A549 (cell line): ENCODE measurements around the gene HS3ST5. TPM values are rescaled to one million over a fixed set of nuclear protein-coding genes. Genes with fewer than 3 reads are reported as not detected.

ENCODE experiments used
- ATAC-seq, 2 experiments: fragments of 200-7000 bp in 1 of 2; fragments of >200 bp in 1 of 2; cut with Nextera tagmentation in 1 of 2; cut with Tn5 transposase in 1 of 2; 3 replicates each; pipeline versions ENCODE4 v1.8.0 to v1.9.1; 2018 to 2020; ENCODE audit warnings: mild to moderate bottlenecking in 1 of 2, moderate library complexity in 1 of 2
- CTCF ChIA-PET: fragments of 300-600 bp; sonication (Branson Sonifier 250); formaldehyde crosslinking; extraction: SDS; loops from one replicate; lab custom pipeline; 2021; ENCODE audit warnings: antibody characterized with exemption, inconsistent platforms; lab: Yijun Ruan, JAX
- POLR2A ChIA-PET: fragments of 350-600 bp; formaldehyde crosslinking; extraction: SDS; loops from one replicate; lab custom pipeline; 2021; ENCODE audit warnings: antibody characterized with exemption, inconsistent platforms; lab: Yijun Ruan, JAX
- DNase-seq, 2 experiments: peaks; one replicate each; pipeline versions ENCODE4 v3.0.0 to v3.0.0-alpha.2; 2011 to 2016; ENCODE audit warnings: low read depth in 1 of 2, low spot score in 1 of 2
- FAIRE-seq: peaks from 2 replicates; lab custom pipeline; 2011; peaks lifted over from hg19 to GRCh38; lab: Jason Lieb, UNC
- H3K27ac ChIP-seq, 2 experiments: fragments of >200 bp; sonication (Bioruptor Twin); formaldehyde crosslinking; 3 replicates each; pipeline ENCODE4 v1.5.1; 2016 to 2017
- H3K4me1 ChIP-seq: fragments of >200 bp; sonication (Bioruptor Twin); formaldehyde crosslinking; 3 replicates; pipeline ENCODE4 v1.6.1; 2016
- H3K4me2 ChIP-seq: fragments of >200 bp; sonication (Bioruptor Twin); formaldehyde crosslinking; 3 replicates; pipeline ENCODE4 v1.6.1; 2016
- H3K4me3 ChIP-seq: fragments of >200 bp; sonication (Bioruptor Twin); formaldehyde crosslinking; 3 replicates; pipeline ENCODE4 v1.5.1; 2016
- H3K9me3 ChIP-seq: fragments of >200 bp; sonication (Bioruptor Twin); formaldehyde crosslinking; 3 replicates; pipeline ENCODE4 v1.6.1; 2016
- CHD4 ChIP-seq: fragments of 200-600 bp; sonication (generic); IDR thresholded peaks from 2 replicates; pipeline ENCODE4 v1.6.1; 2016; ENCODE audit warnings: antibody characterized with exemption, mild to moderate bottlenecking, borderline replicate concordance
- EHF ChIP-seq: fragments of 250-450 bp; sonication (Bioruptor Pico); IDR thresholded peaks from 2 replicates; pipeline ENCODE4 v1.5.0; 2020; ENCODE audit warnings: mild to moderate bottlenecking
- FOSB ChIP-seq: fragments of 250-450 bp; sonication (Bioruptor Pico); IDR thresholded peaks from 2 replicates; pipeline ENCODE4 v1.5.0; 2020; ENCODE audit warnings: mild to moderate bottlenecking, moderate library complexity
- FOSL2 ChIP-seq, 2 experiments: fragments of 450-650 bp in 1 of 2; fragments of >200 bp in 1 of 2; sonication (Bioruptor Twin) in 1 of 2; formaldehyde crosslinking; IDR thresholded peaks; 2 replicates each; pipeline versions ENCODE4 v1.5.0 to v1.6.1; 2016 to 2020; ENCODE audit warnings: mild to moderate bottlenecking in 1 of 2, moderate library complexity in 1 of 2
- HOXB5 ChIP-seq: fragments of 250-450 bp; sonication (Bioruptor Pico); IDR thresholded peaks from 2 replicates; pipeline ENCODE4 v1.5.0; 2020; ENCODE audit warnings: mild to moderate bottlenecking, moderate library complexity
- JUN ChIP-seq, 2 experiments: fragments of >200 bp; sonication (Bioruptor Twin); formaldehyde crosslinking; IDR thresholded peaks; 2 replicates in 1 of 2; 3 replicates in 1 of 2; pipeline ENCODE4 v1.6.1; 2016 to 2017
- JUNB ChIP-seq: fragments of >200 bp; sonication (Bioruptor Twin); formaldehyde crosslinking; IDR thresholded peaks from 2 replicates; pipeline ENCODE4 v1.6.1; 2016
- KDM1A ChIP-seq: fragments of 200-600 bp; sonication (generic); IDR thresholded peaks from 2 replicates; pipeline ENCODE4 v1.6.1; 2016; ENCODE audit warnings: low read depth, mild to moderate bottlenecking
- KDM5A ChIP-seq: fragments of 200-600 bp; sonication (generic); IDR thresholded peaks from 2 replicates; pipeline ENCODE4 v1.6.1; 2016; ENCODE audit warnings: antibody characterized with exemption, mild to moderate bottlenecking
- MAFK ChIP-seq: fragments of 450-650 bp; IDR thresholded peaks from 2 replicates; pipeline ENCODE4 v1.6.1; 2014; ENCODE audit not compliant: partially characterized antibody
- MAZ ChIP-seq: fragments of 150-350 bp; IDR thresholded peaks from 2 replicates; pipeline ENCODE4 v1.6.1; 2014; ENCODE audit warnings: antibody characterized with exemption, low read depth, low read length, borderline replicate concordance
- MYC ChIP-seq: IDR thresholded peaks from 2 replicates; pipeline ENCODE4 v1.6.1; 2012; ENCODE audit warnings: mild to moderate bottlenecking, inconsistent platforms, low read length, improper control_type of control experiment, borderline replicate concordance
- NR3C1 ChIP-seq: fragments of >200 bp; sonication (Bioruptor Twin); formaldehyde crosslinking; IDR thresholded peaks from 3 replicates; pipeline ENCODE4 v1.6.1; 2017
- RAD21 ChIP-seq, 2 experiments: fragments of >200 bp in 1 of 2; sonication (Bioruptor Twin) in 1 of 2; formaldehyde crosslinking in 1 of 2; IDR thresholded peaks in 1 of 2; conservative IDR thresholded peaks in 1 of 2; 2 replicates in 1 of 2; 3 replicates in 1 of 2; pipeline ENCODE4 v1.6.1; 2012 to 2018; ENCODE audit warnings: inconsistent platforms in 1 of 2
- RCOR1 ChIP-seq: fragments of 150-350 bp; IDR thresholded peaks from 2 replicates; pipeline ENCODE4 v1.6.1; 2014; ENCODE audit warnings: antibody characterized with exemption, low read length, low read depth
- RFX5 ChIP-seq: fragments of 450-650 bp; IDR thresholded peaks from 2 replicates; pipeline ENCODE4 v1.7.1; 2014; ENCODE audit warnings: antibody characterized with exemption, mild to moderate bottlenecking, moderate library complexity
- RNF2 ChIP-seq: fragments of 200-600 bp; sonication (generic); IDR thresholded peaks from 2 replicates; pipeline ENCODE4 v1.6.1; 2016; ENCODE audit warnings: low read depth, mild to moderate bottlenecking, antibody characterized with exemption, moderate library complexity, borderline replicate concordance
- SREBF2 ChIP-seq: fragments of 450-650 bp; IDR thresholded peaks from 2 replicates; pipeline ENCODE4 v1.6.1; 2014; ENCODE audit warnings: mild to moderate bottlenecking, moderate library complexity
- TP53 ChIP-seq: fragments of 250-450 bp; sonication (Bioruptor Pico); IDR thresholded peaks from 2 replicates; pipeline ENCODE4 v1.5.0; 2021; ENCODE audit warnings: mild to moderate bottlenecking, moderate library complexity
- ZC3H11A ChIP-seq: fragments of 450-650 bp; IDR thresholded peaks from 2 replicates; pipeline ENCODE4 v1.6.1; 2014; ENCODE audit warnings: antibody characterized with exemption, mild to moderate bottlenecking
- ZNF302 ChIP-seq: fragments of 250-450 bp; sonication (Bioruptor Pico); IDR thresholded peaks from 2 replicates; pipeline ENCODE4 v1.9.0; 2021; ENCODE audit warnings: inconsistent platforms, mild to moderate bottlenecking, moderate library complexity
- ZSCAN20 ChIP-seq: fragments of 250-450 bp; sonication (Bioruptor Pico); IDR thresholded peaks from 2 replicates; pipeline ENCODE4 v1.8.0; 2022; ENCODE audit warnings: mild to moderate bottlenecking, moderate library complexity
- WGBS: methylation state at CpG from one replicate; pipeline ENCODE4 v1.1.6; 2017; ENCODE audit errors: missing lambda C conversion rate; 5-methylcytosine and 5-hydroxymethylcytosine counted together
- polyA plus RNA-seq, 4 experiments: library from polyadenylated mRNA; depleted of rRNA in 3 of 4; stranded (reverse); fragments of >200 nt; fragmentation: RNase III in 1 of 4; extraction: RNeasy Plus Mini Kit Qiagen cat#74134 plus additional on column Dnase treatment in 1 of 4; gene quantifications; 2 replicates in 3 of 4; 3 replicates in 1 of 4; pipeline ENCODE4 v1.2.3, GENCODE V29; 2011 to 2017
- TF ChIP-seq, protein P1 (sequence below): fragments of >200 bp; sonication (Bioruptor Twin); formaldehyde crosslinking; IDR thresholded peaks from 3 replicates; pipeline ENCODE4 v1.6.1; 2016
- TF ChIP-seq, protein P2 (sequence below): IDR thresholded peaks from 2 replicates; pipeline ENCODE4 v1.6.1; 2012

Gene HS3ST5
- polyA plus RNA-seq, 2 of the 4 experiments (the other 2 are of a cell fraction), result not detected

DNA sequence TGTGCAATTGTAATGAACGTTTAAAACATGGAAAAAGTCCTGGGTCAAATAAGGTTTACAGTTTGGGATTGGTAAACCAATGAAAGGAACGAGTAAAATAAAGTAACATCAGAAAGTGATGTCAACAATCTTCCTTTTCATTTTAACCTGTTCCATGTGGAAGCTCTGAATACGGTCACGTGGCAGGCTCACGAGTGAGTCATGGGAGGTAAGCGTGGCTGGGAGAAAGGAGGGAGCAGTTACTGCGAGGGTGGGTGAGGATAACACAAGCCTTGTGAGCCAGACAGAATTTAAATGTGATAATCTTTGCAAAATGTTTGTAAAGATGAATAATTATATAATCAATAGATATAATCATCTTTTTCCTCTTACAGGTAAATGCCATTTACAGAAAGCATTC is 200.6 kb downstream of the HS3ST5 start:
- Histone ChIP-seq H3K27ac (no peak overlapping the region), H3K4me3 (no peak overlapping the region), H3K4me1 (no peaks in the 10 kb centered on the region), H3K9me3 (no peaks in the 10 kb centered on the region), H3K4me2 (no peak overlapping the region)
- POLR2A ChIA-PET, result no interaction called here
- WGBS, result 2% methylated on average over 7 of the region's 7 CpGs
- TF ChIP-seq CHD4 (no peak), HOXB5 (CRISPR knock-in tag) (no peak), FOSL2 (IDR thresholded peaks at IDR 0.05) (no peak), FOSL2 (CRISPR knock-in tag; IDR thresholded peaks at IDR 0.05) (no peak)
- no peak for ATAC-seq
- no peak for DNase-seq
- FAIRE-seq, result no peak
- CTCF ChIA-PET, result no interaction called here

DNA sequence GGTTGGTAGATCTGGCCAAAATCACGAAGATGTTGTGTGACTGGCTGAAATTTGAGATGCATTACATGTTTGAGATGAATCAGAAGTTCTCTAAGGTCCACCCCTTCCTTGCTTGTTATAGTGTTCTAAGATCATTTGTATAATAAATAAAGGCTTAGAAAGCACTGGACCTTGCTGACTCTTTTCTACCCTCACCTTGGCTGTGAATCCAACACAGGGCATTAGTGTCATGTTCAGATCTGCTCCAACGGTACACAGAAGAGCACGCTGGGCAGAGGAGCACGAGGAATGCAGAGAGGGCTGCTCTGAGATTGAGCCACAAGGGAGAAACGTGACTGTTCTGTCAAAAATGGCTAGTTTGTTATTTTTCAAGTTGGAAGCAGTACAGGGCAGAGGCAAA is 202.4 kb downstream of the HS3ST5 start:
- no peaks in the 10 kb centered on the region for H3K9me3 ChIP-seq
- POLR2A ChIA-PET, result no interaction called here
- 6% methylated on average over 5 of the region's 5 CpGs for WGBS
- H3K4me2 ChIP-seq, result no peak overlapping the region
- DNase-seq, result no peak
- no peak for FAIRE-seq
- TF ChIP-seq MAFK (no peak), RFX5 (no peak), MAZ (no peak), SREBF2 (no peak), KDM5A (no peak), FOSB (CRISPR knock-in tag) (no peak), ZSCAN20 (CRISPR knock-in tag) (no peak), NR3C1 (no peak), EHF (CRISPR knock-in tag) (no peak), KDM1A (no peak), ZNF302 (CRISPR knock-in tag) (no peak), RAD21 (conservative IDR thresholded peaks at IDR 0.05 in 1 of 2, IDR thresholded peaks at IDR 0.05 in 1 of 2) (no peak), RCOR1 (no peak), JUN (IDR thresholded peaks at IDR 0.05) (no peak), RNF2 (no peak), TP53 (CRISPR knock-in tag) (no peak), JUNB (no peak), HOXB5 (CRISPR knock-in tag) (no peak)
- TF ChIP-seq, protein P1, sequence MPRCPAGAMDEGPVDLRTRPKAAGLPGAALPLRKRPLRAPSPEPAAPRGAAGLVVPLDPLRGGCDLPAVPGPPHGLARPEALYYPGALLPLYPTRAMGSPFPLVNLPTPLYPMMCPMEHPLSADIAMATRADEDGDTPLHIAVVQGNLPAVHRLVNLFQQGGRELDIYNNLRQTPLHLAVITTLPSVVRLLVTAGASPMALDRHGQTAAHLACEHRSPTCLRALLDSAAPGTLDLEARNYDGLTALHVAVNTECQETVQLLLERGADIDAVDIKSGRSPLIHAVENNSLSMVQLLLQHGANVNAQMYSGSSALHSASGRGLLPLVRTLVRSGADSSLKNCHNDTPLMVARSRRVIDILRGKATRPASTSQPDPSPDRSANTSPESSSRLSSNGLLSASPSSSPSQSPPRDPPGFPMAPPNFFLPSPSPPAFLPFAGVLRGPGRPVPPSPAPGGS, result no peak
- TF ChIP-seq, protein P2, sequence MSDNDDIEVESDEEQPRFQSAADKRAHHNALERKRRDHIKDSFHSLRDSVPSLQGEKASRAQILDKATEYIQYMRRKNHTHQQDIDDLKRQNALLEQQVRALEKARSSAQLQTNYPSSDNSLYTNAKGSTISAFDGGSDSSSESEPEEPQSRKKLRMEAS, result no peak
- TF ChIP-seq, all 56 proteins: peak for 0
- Histone ChIP-seq H3K27ac (no peak overlapping the region), H3K4me1 (no peaks in the 10 kb centered on the region), H3K4me3 (no peak overlapping the region)
- CTCF ChIA-PET, result no interaction called here
- ATAC-seq, result no peak

DNA sequence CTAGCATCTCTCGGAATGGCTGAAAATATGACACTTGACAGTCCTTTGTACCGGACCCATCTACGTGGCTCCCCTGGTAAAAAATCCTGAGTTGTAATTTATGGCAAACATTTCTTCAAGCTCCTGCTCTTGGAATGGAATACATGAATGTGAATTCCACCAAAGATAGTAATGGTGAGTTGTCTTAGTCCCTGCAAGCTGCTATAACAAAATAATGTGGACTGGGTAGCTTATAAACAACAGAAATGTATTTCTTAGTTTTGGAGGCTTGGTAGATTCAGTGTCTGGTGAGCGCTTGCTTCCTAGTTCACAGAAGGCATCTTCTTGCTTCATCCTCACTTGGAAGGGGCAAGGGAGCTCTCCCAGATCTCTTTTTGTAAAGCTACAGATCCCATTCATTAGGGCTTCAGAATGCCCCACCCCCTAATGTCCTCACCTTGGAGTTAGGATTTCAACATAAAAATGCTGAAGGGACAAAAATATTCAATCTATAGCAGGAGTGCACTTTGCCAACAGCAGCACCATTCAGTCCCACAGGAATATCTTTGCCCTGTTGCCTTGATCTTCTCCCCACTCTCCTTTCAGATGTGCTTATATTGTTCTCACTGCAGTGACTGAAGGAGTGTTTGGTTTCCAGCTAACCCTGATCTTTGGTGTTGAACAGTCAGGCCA is 204.1 kb downstream of the HS3ST5 start:
- WGBS, result 51% methylated on average over 4 of the region's 4 CpGs
- DNase-seq, result no peak
- Histone ChIP-seq H3K4me1 (no peaks in the 10 kb centered on the region), H3K9me3 (no peaks in the 10 kb centered on the region), H3K27ac (no peak overlapping the region), H3K4me3 (no peak overlapping the region), H3K4me2 (no peak overlapping the region)
- CTCF ChIA-PET, result no interaction called here
- TF ChIP-seq ZC3H11A (no peak), JUN (IDR thresholded peaks at IDR 0.05) (no peak), FOSL2 (IDR thresholded peaks at IDR 0.05) (no peak), FOSL2 (CRISPR knock-in tag; IDR thresholded peaks at IDR 0.05) (no peak), FOSB (CRISPR knock-in tag) (no peak), ZSCAN20 (CRISPR knock-in tag) (no peak), MYC (no peak), EHF (CRISPR knock-in tag) (no peak)
- POLR2A ChIA-PET, result no interaction called here
- no peak for ATAC-seq
- FAIRE-seq, result no peak
